ENCODE results near the gene IL1RAPL2. TPM values are rescaled to one million over a fixed set of nuclear protein-coding genes. Genes with fewer than 3 reads are reported as not detected.

The IL1RAPL2 gene
- total and polyA plus RNA-seq, 4 donors = 2.0 TPM; not detected in 3

DNA sequence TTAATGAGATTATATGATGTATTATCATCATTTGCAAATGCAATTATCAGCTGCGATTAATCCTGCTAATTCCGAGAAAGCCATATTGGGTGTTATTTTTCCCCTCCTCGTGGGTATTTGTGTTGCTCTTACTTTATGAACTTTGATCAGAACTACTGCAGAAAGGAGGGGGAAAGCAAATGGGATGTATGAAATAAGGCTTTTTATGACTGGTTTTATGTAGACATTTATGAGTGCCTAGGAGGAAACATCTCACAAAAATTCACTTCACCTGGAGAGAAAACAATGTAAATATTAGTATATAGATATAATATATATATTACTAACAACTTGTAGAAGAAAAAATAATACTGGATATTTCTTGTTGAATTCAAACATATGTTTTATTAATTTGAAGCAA is 440.1 kb downstream of the IL1RAPL2 start:
- WGBS, 2 donors = 71 to 85% methylated on average over 3 of the region's 3 CpGs
- H3K9me3 ChIP-seq (ENCODE audit: control insufficient read depth in 4 of 4, insufficient read depth in 3 of 4, low read length in 3 of 4) = no peaks in the 10 kb centered on the region
- no peaks in the 10 kb centered on the region for H3K36me3 ChIP-seq (ENCODE audit: control insufficient read depth in 4 of 4, insufficient read depth in 4 of 4, low read length in 4 of 4)
- DNase-seq = no peak
- H3K27me3 ChIP-seq (ENCODE audit: control insufficient read depth in 3 of 3, insufficient read depth in 3 of 3, low read length in 2 of 3) = peaks cover 0 to 30% (median 6%) of the 10 kb centered on the region in 3 donors
- no peak for ATAC-seq (ENCODE audit: insufficient read depth, low FRiP score)
- H3K4me1 ChIP-seq (ENCODE audit: control insufficient read depth in 5 of 5, insufficient read depth in 5 of 5, low read length in 5 of 5) = no peaks in the 10 kb centered on the region
- H3K4me3 ChIP-seq = no peak overlapping the region
- H3K27ac ChIP-seq (ENCODE audit: low read depth in 1 of 2, low read length in 1 of 2) = no peak overlapping the region
- no peak overlapping the region for H3K9ac ChIP-seq (ENCODE audit: insufficient read depth in 1 of 2, low read length in 2 of 2)
- TF ChIP-seq, protein P1, sequence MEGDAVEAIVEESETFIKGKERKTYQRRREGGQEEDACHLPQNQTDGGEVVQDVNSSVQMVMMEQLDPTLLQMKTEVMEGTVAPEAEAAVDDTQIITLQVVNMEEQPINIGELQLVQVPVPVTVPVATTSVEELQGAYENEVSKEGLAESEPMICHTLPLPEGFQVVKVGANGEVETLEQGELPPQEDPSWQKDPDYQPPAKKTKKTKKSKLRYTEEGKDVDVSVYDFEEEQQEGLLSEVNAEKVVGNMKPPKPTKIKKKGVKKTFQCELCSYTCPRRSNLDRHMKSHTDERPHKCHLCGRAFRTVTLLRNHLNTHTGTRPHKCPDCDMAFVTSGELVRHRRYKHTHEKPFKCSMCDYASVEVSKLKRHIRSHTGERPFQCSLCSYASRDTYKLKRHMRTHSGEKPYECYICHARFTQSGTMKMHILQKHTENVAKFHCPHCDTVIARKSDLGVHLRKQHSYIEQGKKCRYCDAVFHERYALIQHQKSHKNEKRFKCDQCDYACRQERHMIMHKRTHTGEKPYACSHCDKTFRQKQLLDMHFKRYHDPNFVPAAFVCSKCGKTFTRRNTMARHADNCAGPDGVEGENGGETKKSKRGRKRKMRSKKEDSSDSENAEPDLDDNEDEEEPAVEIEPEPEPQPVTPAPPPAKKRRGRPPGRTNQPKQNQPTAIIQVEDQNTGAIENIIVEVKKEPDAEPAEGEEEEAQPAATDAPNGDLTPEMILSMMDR (IDR thresholded peaks at IDR 0.05; ENCODE audit: control extremely low read depth, extremely low read depth) = no peak

DNA sequence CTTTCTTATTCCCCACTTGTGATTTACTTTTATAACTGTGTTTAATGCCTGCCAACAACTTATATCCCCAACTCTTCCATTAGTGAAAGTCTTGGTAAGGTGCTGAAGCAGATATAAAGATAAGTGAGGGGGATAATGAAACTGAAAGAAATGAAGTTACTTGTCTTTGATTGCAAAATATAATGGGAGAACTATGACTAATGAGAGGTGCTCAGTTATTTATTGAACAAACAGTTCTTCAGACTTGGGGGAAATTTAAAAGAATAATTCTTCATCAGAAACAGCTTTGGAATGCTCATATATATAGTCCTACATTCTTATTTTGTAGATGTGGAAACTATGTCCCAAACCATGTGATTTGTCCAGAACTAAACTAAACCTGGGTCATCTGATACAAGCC is 441.0 kb downstream of the IL1RAPL2 start:
- no peak for ATAC-seq (ENCODE audit: insufficient read depth, low FRiP score)
- H3K27ac ChIP-seq (ENCODE audit: low read depth in 1 of 2, low read length in 1 of 2) = no peak overlapping the region
- H3K9me3 ChIP-seq (ENCODE audit: control insufficient read depth in 4 of 4, insufficient read depth in 3 of 4, low read length in 3 of 4) = no peaks in the 10 kb centered on the region
- no peak overlapping the region for H3K9ac ChIP-seq (ENCODE audit: insufficient read depth in 1 of 2, low read length in 2 of 2)
- TF ChIP-seq, protein P1 (IDR thresholded peaks at IDR 0.05; ENCODE audit: control extremely low read depth, extremely low read depth) = no peak
- no peak for DNase-seq
- no peaks in the 10 kb centered on the region for H3K4me1 ChIP-seq (ENCODE audit: control insufficient read depth in 5 of 5, insufficient read depth in 5 of 5, low read length in 5 of 5)
- H3K4me3 ChIP-seq = no peak overlapping the region
- no peaks in the 10 kb centered on the region for H3K36me3 ChIP-seq (ENCODE audit: control insufficient read depth in 4 of 4, insufficient read depth in 4 of 4, low read length in 4 of 4)
- peaks cover 0 to 25% (median 6%) of the 10 kb centered on the region in 3 donors for H3K27me3 ChIP-seq (ENCODE audit: control insufficient read depth in 3 of 3, insufficient read depth in 3 of 3, low read length in 2 of 3)

DNA sequence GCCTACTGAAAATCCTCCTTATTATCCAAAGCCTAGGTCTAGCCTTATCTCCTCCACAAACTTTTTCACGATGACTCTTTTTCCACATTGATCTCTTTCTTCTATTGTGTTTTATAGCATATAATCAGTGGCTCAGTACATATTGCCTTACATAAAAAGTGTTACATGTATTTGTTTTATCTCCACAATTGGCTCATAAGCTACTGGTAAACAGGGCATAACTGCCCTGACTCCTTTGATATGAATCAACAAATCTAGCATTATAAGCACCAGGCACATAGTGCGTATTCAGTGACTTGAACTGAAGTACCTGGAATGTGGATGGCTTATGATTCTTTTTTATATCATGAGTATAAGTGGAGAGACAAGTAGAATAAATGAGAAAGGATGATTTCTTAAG is 447.7 kb downstream of the IL1RAPL2 start:
- Histone ChIP-seq H3K4me1 (ENCODE audit: control insufficient read depth in 5 of 5, insufficient read depth in 5 of 5, low read length in 5 of 5) (no peaks in the 10 kb centered on the region), H3K36me3 (ENCODE audit: control insufficient read depth in 4 of 4, insufficient read depth in 4 of 4, low read length in 4 of 4) (no peaks in the 10 kb centered on the region), H3K27ac (ENCODE audit: low read depth in 1 of 2, low read length in 1 of 2) (no peak overlapping the region), H3K4me3 (no peak overlapping the region), H3K9me3 (ENCODE audit: control insufficient read depth in 4 of 4, insufficient read depth in 3 of 4, low read length in 3 of 4) (no peaks in the 10 kb centered on the region), H3K27me3 (ENCODE audit: control insufficient read depth in 3 of 3, insufficient read depth in 3 of 3, low read length in 2 of 3) (peaks cover 0 to 8% (median 7%) of the 10 kb centered on the region in 3 donors), H3K9ac (ENCODE audit: insufficient read depth in 1 of 2, low read length in 2 of 2) (no peak overlapping the region)
- no peak for ATAC-seq (ENCODE audit: insufficient read depth, low FRiP score)
- DNase-seq = no peak
- TF ChIP-seq, protein P1 (IDR thresholded peaks at IDR 0.05; ENCODE audit: control extremely low read depth, extremely low read depth) = no peak
- 88 to 95% methylated on average over 2 of the region's 2 CpGs for WGBS, 2 donors

DNA sequence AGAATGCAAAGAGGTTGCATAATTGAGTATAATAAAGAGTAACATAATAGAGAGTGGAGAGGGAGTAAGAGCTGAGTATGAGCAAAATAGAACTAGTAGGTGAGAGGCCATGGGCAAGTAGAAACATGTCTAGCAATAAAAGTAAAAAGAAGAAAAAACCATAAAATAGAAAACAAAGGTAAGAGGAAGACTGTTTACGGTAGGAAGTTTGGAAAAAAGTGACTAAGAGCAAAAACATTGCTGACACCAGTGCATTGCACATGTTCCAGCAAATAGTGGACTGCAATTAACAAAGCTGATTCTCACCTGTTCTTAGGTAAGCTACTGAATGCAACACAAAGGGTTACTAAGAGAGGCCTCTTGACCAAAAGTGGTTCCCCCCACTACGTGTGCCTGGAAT is 451.6 kb downstream of the IL1RAPL2 start:
- DNase-seq = no peak
- Histone ChIP-seq H3K27me3 (ENCODE audit: control insufficient read depth in 3 of 3, insufficient read depth in 3 of 3, low read length in 2 of 3) (peaks cover 0 to 11% (median 7%) of the 10 kb centered on the region in 3 donors), H3K36me3 (ENCODE audit: control insufficient read depth in 4 of 4, insufficient read depth in 4 of 4, low read length in 4 of 4) (no peaks in the 10 kb centered on the region), H3K9me3 (ENCODE audit: control insufficient read depth in 4 of 4, insufficient read depth in 3 of 4, low read length in 3 of 4) (no peaks in the 10 kb centered on the region), H3K9ac (ENCODE audit: insufficient read depth in 1 of 2, low read length in 2 of 2) (no peak overlapping the region), H3K4me1 (ENCODE audit: control insufficient read depth in 5 of 5, insufficient read depth in 5 of 5, low read length in 5 of 5) (no peaks in the 10 kb centered on the region), H3K27ac (ENCODE audit: low read depth in 1 of 2, low read length in 1 of 2) (no peak overlapping the region), H3K4me3 (no peak overlapping the region)
- TF ChIP-seq, protein P1 (IDR thresholded peaks at IDR 0.05; ENCODE audit: control extremely low read depth, extremely low read depth) = no peak
- ATAC-seq (ENCODE audit: insufficient read depth, low FRiP score) = no peak
- 63 to 88% methylated on average over 2 of the region's 2 CpGs for WGBS, 2 donors

All from lung (tissue), 12 donors.